ENCODE results near the gene HCRT.
"Not testable (repeated sequence)": the region's sequence is repeated elsewhere in the genome, so short reads cannot be mapped to it uniquely, and the experiment has no call there.

Gene HCRT

DNA sequence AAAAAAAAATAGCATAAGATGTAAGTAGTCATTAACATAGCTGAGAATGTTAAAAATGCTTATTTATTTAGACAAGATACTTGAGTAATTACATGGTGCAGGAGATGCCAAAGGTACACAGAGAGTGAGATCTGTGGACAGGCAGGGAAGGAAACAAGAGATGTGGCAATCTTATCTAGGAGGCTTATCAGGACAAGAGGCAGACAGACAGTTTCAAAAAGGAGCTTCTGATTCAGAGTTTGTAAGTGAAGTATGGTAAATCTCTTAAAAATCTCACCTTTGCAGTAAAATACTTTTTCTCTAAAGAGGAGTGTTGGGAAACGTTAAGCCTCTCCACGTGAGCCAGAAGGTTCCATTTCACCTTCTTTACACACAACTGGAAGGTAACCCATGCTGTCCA, 28.9 kb upstream of the HCRT start:
- ATAC-seq (ENCODE audit: low read depth) = no peak
- peaks cover 48% of the 10 kb centered on the region for H3K36me3 ChIP-seq (ENCODE audit: low read depth)

DNA sequence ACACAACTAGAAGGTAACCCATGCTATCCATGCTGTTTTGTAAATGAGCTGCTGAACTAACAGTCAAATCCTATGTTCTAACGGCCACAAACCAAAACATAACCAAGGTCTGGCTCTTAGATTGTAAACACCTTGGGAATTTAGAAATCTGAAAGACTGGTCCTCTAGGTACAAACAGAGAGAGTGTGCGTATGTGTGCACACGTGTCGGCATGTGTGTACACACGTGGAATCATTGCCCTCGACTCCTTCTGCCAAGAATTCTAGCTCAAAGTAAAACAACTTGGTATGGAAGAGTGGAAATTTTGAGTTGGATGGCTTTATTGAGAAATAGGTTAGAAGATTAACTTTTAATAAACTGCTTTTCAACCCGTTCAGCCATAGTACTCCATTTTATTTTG, 27.1 kb upstream of the HCRT start:
- ATAC-seq (ENCODE audit: low read depth) (no peak), DNase-seq (ENCODE audit: low spot score) (no peak)
- Histone ChIP-seq H3K4me3 (ENCODE audit: severe bottlenecking) (no peak overlapping the region), H3K27me3 (ENCODE audit: insufficient read depth, poor library complexity, severe bottlenecking) (no peaks in the 10 kb centered on the region), H3K36me3 (ENCODE audit: low read depth) (peaks cover 62% of the 10 kb centered on the region), H3K4me1 (ENCODE audit: insufficient read depth, poor library complexity, severe bottlenecking) (no peaks in the 10 kb centered on the region), H3K27ac (ENCODE audit: poor library complexity, severe bottlenecking) (no peak overlapping the region), H3K9me3 (ENCODE audit: severe bottlenecking) (no peaks in the 10 kb centered on the region)
- TF ChIP-seq, protein P1, sequence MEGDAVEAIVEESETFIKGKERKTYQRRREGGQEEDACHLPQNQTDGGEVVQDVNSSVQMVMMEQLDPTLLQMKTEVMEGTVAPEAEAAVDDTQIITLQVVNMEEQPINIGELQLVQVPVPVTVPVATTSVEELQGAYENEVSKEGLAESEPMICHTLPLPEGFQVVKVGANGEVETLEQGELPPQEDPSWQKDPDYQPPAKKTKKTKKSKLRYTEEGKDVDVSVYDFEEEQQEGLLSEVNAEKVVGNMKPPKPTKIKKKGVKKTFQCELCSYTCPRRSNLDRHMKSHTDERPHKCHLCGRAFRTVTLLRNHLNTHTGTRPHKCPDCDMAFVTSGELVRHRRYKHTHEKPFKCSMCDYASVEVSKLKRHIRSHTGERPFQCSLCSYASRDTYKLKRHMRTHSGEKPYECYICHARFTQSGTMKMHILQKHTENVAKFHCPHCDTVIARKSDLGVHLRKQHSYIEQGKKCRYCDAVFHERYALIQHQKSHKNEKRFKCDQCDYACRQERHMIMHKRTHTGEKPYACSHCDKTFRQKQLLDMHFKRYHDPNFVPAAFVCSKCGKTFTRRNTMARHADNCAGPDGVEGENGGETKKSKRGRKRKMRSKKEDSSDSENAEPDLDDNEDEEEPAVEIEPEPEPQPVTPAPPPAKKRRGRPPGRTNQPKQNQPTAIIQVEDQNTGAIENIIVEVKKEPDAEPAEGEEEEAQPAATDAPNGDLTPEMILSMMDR (IDR thresholded peaks at IDR 0.05; ENCODE audit: poor library complexity, severe bottlenecking) = no peak

More for the DNA sequence above, 28.9 kb upstream of the HCRT start:
- Histone ChIP-seq H3K9me3 (ENCODE audit: severe bottlenecking) (no peaks in the 10 kb centered on the region), H3K27me3 (ENCODE audit: insufficient read depth, poor library complexity, severe bottlenecking) (no peaks in the 10 kb centered on the region), H3K4me3 (ENCODE audit: severe bottlenecking) (no peak overlapping the region), H3K4me1 (ENCODE audit: insufficient read depth, poor library complexity, severe bottlenecking) (no peaks in the 10 kb centered on the region), H3K27ac (ENCODE audit: poor library complexity, severe bottlenecking) (no peak overlapping the region)
- no peak for DNase-seq (ENCODE audit: low spot score)
- TF ChIP-seq, protein P1 (IDR thresholded peaks at IDR 0.05; ENCODE audit: poor library complexity, severe bottlenecking) = no peak

DNA sequence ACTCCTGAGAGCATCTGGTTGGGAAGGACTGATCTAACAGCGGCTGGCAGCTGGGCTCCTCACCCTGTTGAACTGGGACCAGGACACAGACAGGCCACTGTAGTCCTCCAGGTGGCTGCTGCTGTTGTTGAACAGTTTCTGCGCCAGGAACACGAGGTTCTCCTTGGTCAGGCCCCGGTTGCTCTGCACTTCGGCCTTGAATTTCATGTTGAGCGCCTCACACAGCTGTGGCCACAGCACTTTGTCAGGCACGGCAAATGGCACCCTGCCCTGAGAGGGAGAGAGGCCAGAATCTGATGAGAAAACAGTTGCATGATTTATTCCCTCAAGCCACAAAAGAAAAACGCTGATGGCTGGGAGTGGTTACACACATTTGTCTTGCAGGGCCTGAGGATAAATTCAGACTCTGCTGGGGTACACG, 26.7 kb upstream of the HCRT start:
- not testable (repeated sequence) for ATAC-seq (ENCODE audit: low read depth); H3K4me3 ChIP-seq (ENCODE audit: severe bottlenecking)
- H3K36me3 ChIP-seq (ENCODE audit: low read depth) = peaks cover 62% of the 10 kb centered on the region

GRCh38 chr17:42210046-42210445, 24.8 kb upstream of the HCRT start:
- Histone ChIP-seq H3K4me3 (ENCODE audit: severe bottlenecking) (no peak overlapping the region), H3K4me1 (ENCODE audit: insufficient read depth, poor library complexity, severe bottlenecking) (no peaks in the 10 kb centered on the region), H3K9me3 (ENCODE audit: severe bottlenecking) (no peaks in the 10 kb centered on the region), H3K36me3 (ENCODE audit: low read depth) (peaks cover 58% of the 10 kb centered on the region), H3K27me3 (ENCODE audit: insufficient read depth, poor library complexity, severe bottlenecking) (no peaks in the 10 kb centered on the region), H3K27ac (ENCODE audit: poor library complexity, severe bottlenecking) (no peak overlapping the region)
- DNase-seq (ENCODE audit: low spot score) (no peak), ATAC-seq (ENCODE audit: low read depth) (no peak)
- TF ChIP-seq, protein P1 (IDR thresholded peaks at IDR 0.05; ENCODE audit: poor library complexity, severe bottlenecking) = no peak

More for the DNA sequence above, 26.7 kb upstream of the HCRT start:
- not testable (repeated sequence) for DNase-seq (ENCODE audit: low spot score); H3K4me1 ChIP-seq (ENCODE audit: insufficient read depth, poor library complexity, severe bottlenecking); H3K9me3 ChIP-seq (ENCODE audit: severe bottlenecking); H3K27me3 ChIP-seq (ENCODE audit: insufficient read depth, poor library complexity, severe bottlenecking); H3K27ac ChIP-seq (ENCODE audit: poor library complexity, severe bottlenecking)

GRCh38 chr17:42206153-42206612, 20.9 kb upstream of the HCRT start:
- H3K9me3 ChIP-seq (ENCODE audit: severe bottlenecking); H3K4me1 ChIP-seq (ENCODE audit: insufficient read depth, poor library complexity, severe bottlenecking); H3K4me3 ChIP-seq (ENCODE audit: severe bottlenecking); H3K27ac ChIP-seq (ENCODE audit: poor library complexity, severe bottlenecking); H3K27me3 ChIP-seq (ENCODE audit: insufficient read depth, poor library complexity, severe bottlenecking); DNase-seq (ENCODE audit: low spot score); ATAC-seq (ENCODE audit: low read depth): not testable (repeated sequence)
- H3K36me3 ChIP-seq (ENCODE audit: low read depth) = peaks cover 54% of the 10 kb centered on the region

GRCh38 chr17:42203354-42203753, 18.1 kb upstream of the HCRT start:
- Histone ChIP-seq H3K27me3 (ENCODE audit: insufficient read depth, poor library complexity, severe bottlenecking) (no peaks in the 10 kb centered on the region), H3K27ac (ENCODE audit: poor library complexity, severe bottlenecking) (no peak overlapping the region), H3K36me3 (ENCODE audit: low read depth) (peaks cover 27% of the 10 kb centered on the region), H3K9me3 (ENCODE audit: severe bottlenecking) (no peaks in the 10 kb centered on the region), H3K4me3 (ENCODE audit: severe bottlenecking) (no peak overlapping the region), H3K4me1 (ENCODE audit: insufficient read depth, poor library complexity, severe bottlenecking) (no peaks in the 10 kb centered on the region)
- TF ChIP-seq, protein P1 (IDR thresholded peaks at IDR 0.05; ENCODE audit: poor library complexity, severe bottlenecking) = no peak
- DNase-seq (ENCODE audit: low spot score) = no peak
- ATAC-seq (ENCODE audit: low read depth) = no peak
